Osteoblast (primary cell): Measurements from ENCODE around the gene NUDC. TPM values are rescaled to one million over a fixed set of nuclear protein-coding genes. Genes with fewer than 3 reads are reported as not detected.
A peak's percentile ranks its signal among the peaks of the same experiment; 100 is the strongest.

Experiments
- DNase-seq: peaks from one replicate; pipeline ENCODE4 v3.0.0; 2011; ENCODE audit warnings: low spot score, mixed read lengths; ENCODE audit not compliant: insufficient read length; ENCODE audit errors: missing footprints
- H2AFZ ChIP-seq: 2 replicates; pipeline ENCODE4 v1.6.0; 2011; ENCODE audit warnings: mild to moderate bottlenecking, low read length
- H3K27ac ChIP-seq: 2 replicates; pipeline ENCODE4 v1.5.1; 2011; ENCODE audit warnings: mild to moderate bottlenecking, low read depth, low read length, moderate library complexity
- H3K27me3 ChIP-seq: 2 replicates; pipeline ENCODE4 v1.6.0; 2012; ENCODE audit warnings: mild to moderate bottlenecking, control low read depth, inconsistent platforms, low read length, moderate library complexity; ENCODE audit not compliant: insufficient read depth
- H3K36me3 ChIP-seq: 2 replicates; pipeline ENCODE4 v1.5.1; 2011; ENCODE audit warnings: mild to moderate bottlenecking, low read length, control low read depth, moderate library complexity; ENCODE audit not compliant: insufficient read depth
- H3K4me1 ChIP-seq: 2 replicates; pipeline ENCODE4 v1.5.1; 2011; ENCODE audit warnings: mild to moderate bottlenecking, low read length, control low read depth, moderate library complexity; ENCODE audit not compliant: insufficient read depth
- H3K4me2 ChIP-seq: 2 replicates; pipeline ENCODE4 v1.6.0; 2011; ENCODE audit warnings: mild to moderate bottlenecking, low read length; ENCODE audit not compliant: insufficient read depth
- H3K4me3 ChIP-seq: fragments of 200-600 bp; sonication (generic); 3 replicates; pipeline ENCODE4 v1.5.1; 2012; ENCODE audit warnings: mild to moderate bottlenecking, low read length, inconsistent platforms; ENCODE audit not compliant: insufficient read depth
- H3K79me2 ChIP-seq: 2 replicates; pipeline ENCODE4 v1.6.0; 2012; ENCODE audit warnings: mild to moderate bottlenecking, low read length, control low read depth, inconsistent platforms; ENCODE audit not compliant: insufficient read depth
- H3K9me3 ChIP-seq: 2 replicates; pipeline ENCODE4 v1.5.1; 2011; ENCODE audit warnings: low read depth, low read length, control low read depth
- H4K20me1 ChIP-seq: 2 replicates; pipeline ENCODE4 v1.6.0; 2012; ENCODE audit warnings: mild to moderate bottlenecking, low read length, control low read depth; ENCODE audit not compliant: insufficient read depth
- CTCF ChIP-seq: IDR thresholded peaks from 2 replicates; pipeline ENCODE4 v1.5.1; 2011; ENCODE audit warnings: mild to moderate bottlenecking, low read depth, low read length, moderate library complexity; ENCODE audit errors: extremely low read depth
- total RNA-seq: library from RNA; depleted of rRNA; stranded (reverse); fragments of >200 nt; gene quantifications from 2 replicates; pipeline ENCODE4 v1.2.3, GENCODE V29; 2012

NUDC gene
- total RNA-seq, 1 donor = 15.9 TPM

DNA sequence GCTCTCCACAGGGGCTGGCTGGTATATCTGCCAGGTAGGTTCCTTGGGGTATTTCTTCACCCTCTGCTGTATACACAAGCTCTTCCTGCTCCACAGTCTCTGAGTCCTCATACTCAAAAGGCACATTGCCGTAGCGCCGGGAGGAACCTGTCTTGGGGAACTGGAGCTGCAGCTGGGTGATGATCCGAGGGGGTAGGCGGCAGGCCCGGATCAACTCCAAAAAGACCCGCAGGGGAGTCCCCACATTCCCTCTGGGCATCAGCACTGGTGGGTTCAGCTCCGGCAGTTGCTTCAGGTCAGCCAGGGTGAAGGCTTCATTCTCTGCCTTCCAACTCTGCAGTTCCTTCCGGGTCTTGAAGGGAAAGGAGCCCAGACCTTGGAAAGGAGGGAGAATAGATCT is 24.2 kb upstream of the NUDC start:
- no peak for TF ChIP-seq CTCF
- H3K79me2 ChIP-seq = peaks cover 57% of the 10 kb centered on the region

DNA sequence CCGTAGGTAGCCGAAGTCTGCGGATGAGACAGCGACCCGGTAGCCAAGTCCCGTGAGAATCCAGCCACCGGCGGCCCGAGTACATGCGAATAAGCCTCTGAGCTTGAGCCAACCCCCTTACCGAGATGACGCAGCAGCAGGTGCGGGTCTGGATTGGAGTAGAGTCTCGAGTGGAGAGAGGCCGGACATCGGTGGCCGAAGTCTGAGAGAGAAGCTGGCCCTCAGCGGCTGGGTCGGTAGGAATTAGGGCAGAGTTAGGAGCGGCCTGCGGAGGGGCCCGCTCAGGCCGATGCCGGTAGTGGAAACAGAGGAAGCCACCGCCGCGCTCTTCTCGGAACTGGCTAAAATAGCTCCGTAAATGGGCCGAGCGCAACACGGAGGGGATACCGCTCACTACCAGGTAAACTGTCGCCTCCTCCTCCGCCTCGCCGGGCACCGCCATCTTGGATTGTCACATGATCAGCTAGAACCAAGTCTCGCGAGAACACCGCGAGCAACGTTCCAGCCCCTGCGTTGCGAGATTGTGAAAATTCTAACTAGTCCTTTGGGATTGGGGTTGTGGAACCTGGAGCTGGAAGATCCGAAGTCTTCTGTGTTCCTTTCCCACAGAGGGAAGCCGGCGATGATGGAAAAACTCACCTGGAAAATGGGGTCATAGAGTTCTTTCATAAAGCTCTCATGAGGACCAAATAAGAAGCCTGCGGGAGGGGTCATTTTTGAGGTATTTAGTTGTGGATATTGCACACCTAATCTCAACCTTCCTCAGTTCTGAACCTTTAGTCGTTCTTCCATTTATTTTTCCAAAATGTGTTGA is 21.3 kb upstream of the NUDC start, which contains the start of gene GPATCH3:
Gene GPATCH3, minus strand, starts transcription at position 467 of the 814 bp plus-strand sequence. Its CDS starts 25 bp downstream, at position 442.
- Histone ChIP-seq H3K4me3 (peak within 1 kb of the TSS; percentile 98), H3K27me3 (no peaks in the 10 kb centered on the region), H3K9me3 (no peaks in the 10 kb centered on the region), H2AFZ (peak within 1 kb of the TSS; percentile 86), H3K4me2 (peak within 1 kb of the TSS; percentile 99), H4K20me1 (no peaks in the 10 kb centered on the region), H3K4me1 (peaks cover 16% of the 10 kb centered on the region), H3K36me3 (peaks cover 17% of the 10 kb centered on the region), H3K79me2 (peaks cover 45% of the 10 kb centered on the region), H3K27ac (peak within 1 kb of the TSS; percentile 82)
- no peak for TF ChIP-seq CTCF
- peak; percentile 95 for DNase-seq

More for the DNA sequence above, 24.2 kb upstream of the NUDC start:
- no peaks in the 10 kb centered on the region for H3K27me3 ChIP-seq
- H3K27ac ChIP-seq = no peak overlapping the region
- no peak for DNase-seq
- peaks cover 16% of the 10 kb centered on the region for H3K4me1 ChIP-seq
- no peaks in the 10 kb centered on the region for H4K20me1 ChIP-seq
- no peak overlapping the region for H3K4me2 ChIP-seq
- H2AFZ ChIP-seq = no peak overlapping the region
- H3K4me3 ChIP-seq = no peak overlapping the region
- no peaks in the 10 kb centered on the region for H3K9me3 ChIP-seq
- peaks cover 39% of the 10 kb centered on the region for H3K36me3 ChIP-seq

DNA sequence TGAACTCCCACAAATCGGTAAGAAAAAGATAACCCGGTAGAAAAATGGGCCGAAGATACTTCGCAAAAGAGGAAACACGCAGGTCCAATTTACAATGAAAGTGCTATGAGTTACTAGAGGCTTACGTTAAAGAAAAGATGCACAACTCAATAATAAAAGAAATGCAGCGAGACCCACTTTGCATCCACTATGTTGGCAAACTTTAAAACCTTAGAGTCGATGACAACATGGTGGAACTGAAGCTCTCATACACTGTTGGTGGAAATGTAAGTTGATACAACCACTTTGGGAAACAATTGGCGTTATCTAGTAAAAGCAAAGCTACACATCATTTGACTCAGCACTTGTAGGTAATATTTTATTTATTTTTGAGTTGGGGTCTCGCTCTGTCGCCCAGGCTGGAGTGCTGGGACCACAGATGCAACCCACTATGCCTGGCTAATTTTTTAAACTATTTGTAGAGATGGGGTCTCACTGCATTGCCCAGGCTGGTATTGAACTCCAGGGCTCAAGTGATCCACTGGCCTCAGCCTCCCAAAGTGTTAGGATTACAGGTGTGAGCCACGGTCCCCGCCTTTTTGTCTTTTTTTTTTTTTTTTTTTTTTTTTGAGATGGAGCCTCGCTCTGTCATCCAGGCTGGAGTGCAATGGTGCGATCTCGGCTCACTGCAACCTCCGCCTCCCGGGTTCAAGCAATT is 20.6 kb upstream of the NUDC start:
- peak overlapping the region; percentile 99 for H3K4me2 ChIP-seq
- H3K27ac ChIP-seq = peak overlapping the region; percentile 82
- peaks cover 40% of the 10 kb centered on the region for H3K79me2 ChIP-seq
- no peaks in the 10 kb centered on the region for H3K27me3 ChIP-seq
- DNase-seq = no peak
- H3K4me3 ChIP-seq = peak overlapping the region; percentile 98
- peaks cover 15% of the 10 kb centered on the region for H3K36me3 ChIP-seq
- no peak for TF ChIP-seq CTCF
- peaks cover 16% of the 10 kb centered on the region for H3K4me1 ChIP-seq
- no peaks in the 10 kb centered on the region for H3K9me3 ChIP-seq
- H4K20me1 ChIP-seq = no peaks in the 10 kb centered on the region
- peak overlapping the region; percentile 86 for H2AFZ ChIP-seq
